Middle frontal gyrus (tissue), 1 donor: ENCODE results near the gene KRTAP2-4.
"Not testable (repeated sequence)": the region's sequence is repeated elsewhere in the genome, so short reads cannot be mapped to it uniquely, and the experiment has no call there.

ENCODE experiments used
- DNase-seq: peaks from one replicate; pipeline ENCODE4 v3.0.0-alpha.2; 2015; ENCODE audit warnings: low spot score; ENCODE audit errors: extremely low spot score

KRTAP2-4 gene

DNA sequence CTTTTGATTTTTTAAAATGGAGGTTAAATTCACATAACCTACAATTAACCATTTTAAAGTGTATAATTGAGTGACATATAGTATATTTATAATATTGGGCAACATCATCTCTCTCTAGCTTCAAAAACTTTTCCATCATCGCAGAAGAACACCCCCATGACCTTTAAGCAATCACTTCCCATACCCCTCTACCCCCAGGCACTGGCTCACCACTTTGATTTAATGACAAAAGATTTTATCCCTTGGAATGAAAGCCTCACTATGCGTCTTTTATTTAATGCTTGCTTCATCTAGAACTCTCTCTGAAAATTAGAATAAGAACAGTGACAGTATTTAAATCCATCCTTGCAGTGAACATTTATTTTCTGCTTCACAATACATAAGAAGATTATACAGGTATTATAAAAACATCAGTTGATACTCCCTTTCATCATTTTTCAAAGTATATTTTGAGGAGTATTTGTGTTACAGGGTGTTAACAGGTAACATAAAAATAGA, 27.8 kb downstream of the KRTAP2-4 start:
- no peak for DNase-seq

- DNase-seq, result not testable (repeated sequence)
Measured at GRCh38 chr17:41034346-41034935, 31.2 kb downstream of the KRTAP2-4 start, which contains the start of gene KRTAP1-3. Gene KRTAP1-3, minus strand, starts transcription at chr17:41034874. Its CDS starts 53 bp downstream, at chr17:41034821.

DNA sequence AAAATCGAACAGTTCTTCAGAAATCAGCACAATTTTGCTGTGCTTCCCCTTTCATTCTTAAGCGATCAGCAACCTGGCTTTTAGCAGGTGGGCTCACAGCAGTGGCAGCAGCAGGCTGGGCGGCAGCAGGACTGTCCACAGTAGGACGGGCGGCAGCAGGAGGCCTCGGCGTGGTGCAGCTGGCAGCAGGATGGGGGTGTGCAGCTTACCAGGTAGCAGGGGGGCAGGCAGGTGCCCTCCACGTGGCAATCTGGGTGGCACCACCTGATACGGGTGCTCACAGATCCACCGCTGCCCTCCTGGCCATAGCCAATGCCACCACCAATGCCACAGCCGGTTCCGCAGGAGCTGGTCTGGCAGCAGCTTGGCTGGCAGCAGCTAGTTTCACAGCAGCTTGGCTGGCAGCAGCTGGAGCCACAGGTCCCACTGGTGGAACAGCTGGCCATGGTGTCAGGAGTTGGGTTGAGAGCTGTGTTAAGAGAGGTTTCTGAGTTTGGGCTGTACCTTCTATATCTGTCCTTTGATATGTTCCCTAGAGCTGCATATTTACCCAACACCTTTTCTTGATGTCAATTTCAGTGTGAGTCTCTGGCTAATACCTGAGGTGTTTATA, 35.9 kb downstream of the KRTAP2-4 start, which contains the start of gene KRTAP1-4:
KRTAP1-4 (minus strand) TSS at position 563 of the 613 bp plus-strand sequence; CDS start at position 446, 117 bp downstream.
- no peak for DNase-seq

- DNase-seq, result no peak
Measured at GRCh38 chr17:41026715-41027471, 38.8 kb downstream of the KRTAP2-4 start, which contains the start of gene KRTAP1-5. Gene KRTAP1-5, minus strand, starts transcription at chr17:41027208. Its CDS starts 53 bp downstream, at chr17:41027155.

DNA sequence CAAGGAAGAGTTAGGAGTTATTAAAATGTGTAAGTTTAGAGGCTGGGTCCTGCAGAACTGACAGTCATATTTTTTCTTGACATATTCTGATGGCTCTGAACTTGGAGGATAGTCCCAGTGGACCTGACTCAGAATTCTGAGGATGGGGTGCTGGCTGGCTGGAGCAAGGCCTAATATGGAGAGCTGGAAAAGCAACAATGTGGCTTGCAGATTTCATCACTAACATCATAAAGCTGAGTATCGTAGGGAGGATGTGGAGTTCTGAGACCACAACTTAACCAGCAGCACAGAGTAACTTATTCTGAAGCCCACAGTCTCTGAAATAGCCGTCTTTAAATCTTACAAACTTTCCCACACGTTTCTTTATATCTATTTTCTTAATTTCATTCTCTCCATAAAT, 41.0 kb downstream of the KRTAP2-4 start:
- DNase-seq, result no peak

DNA sequence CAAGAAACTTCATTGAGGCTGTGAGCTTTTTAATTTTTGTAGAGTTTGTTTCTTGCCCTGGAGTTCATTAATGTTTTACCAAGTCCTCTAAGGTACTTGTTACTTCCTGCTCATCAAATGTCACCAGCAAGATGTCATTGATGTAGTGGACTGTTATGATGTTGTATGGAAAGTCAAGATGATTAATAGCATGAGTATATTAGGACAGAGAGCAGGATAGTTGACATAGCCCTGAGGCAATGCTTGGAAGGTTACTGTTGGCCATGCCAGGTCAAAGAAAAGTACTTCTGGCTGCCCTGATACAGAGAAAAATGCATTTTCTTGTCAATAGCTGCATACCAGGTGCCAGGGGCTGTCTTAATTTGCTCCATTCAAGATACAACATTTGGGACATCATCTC, 45.3 kb downstream of the KRTAP2-4 start:
- no peak for DNase-seq

- DNase-seq, result no peak
Measured at GRCh38 chr17:41019415-41019814, 46.3 kb downstream of the KRTAP2-4 start.

DNA sequence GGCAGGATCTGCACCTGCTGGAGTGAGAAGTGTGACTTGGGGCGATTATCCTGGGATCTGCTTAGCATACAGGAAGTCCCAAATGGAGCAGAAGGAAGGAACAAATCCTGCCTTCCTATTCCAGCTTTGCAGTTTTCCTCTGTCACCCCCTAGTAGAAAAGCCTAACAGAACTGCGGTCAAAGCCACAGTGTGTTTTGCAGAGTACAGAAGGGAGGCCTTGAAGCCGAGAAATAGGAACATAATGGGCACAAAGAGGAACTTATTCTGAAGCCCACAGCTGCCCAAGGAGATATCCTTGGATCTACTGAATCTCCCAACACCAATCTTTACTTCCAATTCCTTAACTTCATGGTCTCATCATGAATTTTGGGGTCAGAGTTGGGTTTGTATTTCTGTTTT, 47.1 kb downstream of the KRTAP2-4 start:
- no peak for DNase-seq

DNA sequence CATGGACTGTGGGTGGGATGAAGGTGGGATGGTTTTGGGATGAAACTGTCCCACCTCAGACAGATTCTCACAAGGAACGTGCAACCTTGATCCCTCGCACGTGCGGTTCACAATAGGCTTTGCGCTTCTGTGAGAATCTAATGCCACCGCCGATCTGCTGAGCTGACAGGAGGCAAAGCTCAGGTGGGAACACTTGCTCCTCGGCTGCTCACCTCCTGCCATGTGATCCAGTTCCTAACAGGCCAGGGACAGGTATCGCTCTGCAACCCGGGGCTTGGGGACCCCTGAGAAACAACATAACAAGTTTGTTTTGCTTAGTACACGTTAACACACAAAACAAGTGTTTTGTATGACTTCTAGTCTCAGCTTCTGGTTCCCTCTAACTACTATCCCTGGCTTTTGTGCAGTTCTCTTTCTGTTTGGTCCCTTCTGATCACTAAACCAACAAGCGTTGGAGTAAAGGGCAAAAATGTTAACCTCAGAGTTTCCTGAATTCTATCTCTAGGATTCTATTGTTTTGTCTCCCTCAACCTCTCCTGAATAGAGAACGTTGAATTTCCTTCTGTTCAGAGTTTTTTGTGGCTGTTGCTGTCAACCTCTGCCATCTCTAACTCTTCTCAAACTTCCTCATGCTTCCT, 49.0 kb downstream of the KRTAP2-4 start:
- no peak for DNase-seq

- no peak for DNase-seq
Measured at GRCh38 chr17:41015454-41015853, 50.2 kb downstream of the KRTAP2-4 start.
